GM21825 (cell line): ENCODE results near the gene APOL5.
"Not testable (repeated sequence)": the region's sequence is repeated elsewhere in the genome, so short reads cannot be mapped to it uniquely, and the experiment has no call there.

Source experiments
- ATAC-seq: cut with Tn5 transposase; IDR thresholded peaks from one replicate; pipeline ENCODE4 v1.9.1; 2021; ENCODE audit warnings: mild to moderate bottlenecking, moderate library complexity; ENCODE audit not compliant: unreplicated experiment

Gene APOL5

DNA sequence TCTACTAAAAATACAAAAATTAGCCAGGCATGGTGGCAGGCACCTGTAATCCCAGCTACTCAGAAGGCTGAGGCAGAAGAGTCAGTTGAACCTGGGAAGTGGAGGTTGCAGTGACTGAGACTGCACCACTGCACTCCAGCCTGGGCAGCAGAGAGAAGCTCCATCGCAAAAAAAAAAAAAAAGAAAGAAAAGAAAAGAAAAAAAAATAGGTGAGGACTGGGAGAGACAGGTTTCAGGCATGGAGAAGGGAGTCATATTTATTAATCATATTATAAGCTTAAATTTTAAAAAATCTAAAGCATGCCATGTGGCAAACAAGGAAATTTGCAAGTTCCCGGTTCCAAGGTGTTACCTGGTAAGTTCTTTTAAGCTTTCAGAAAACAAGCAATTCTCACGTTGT is at the start of gene APOL5:
Gene APOL5 (plus strand): TSS at position 301 of the 400 bp plus-strand sequence. CDS start 0 bp downstream, at position 301.
- ATAC-seq: no peak

DNA sequence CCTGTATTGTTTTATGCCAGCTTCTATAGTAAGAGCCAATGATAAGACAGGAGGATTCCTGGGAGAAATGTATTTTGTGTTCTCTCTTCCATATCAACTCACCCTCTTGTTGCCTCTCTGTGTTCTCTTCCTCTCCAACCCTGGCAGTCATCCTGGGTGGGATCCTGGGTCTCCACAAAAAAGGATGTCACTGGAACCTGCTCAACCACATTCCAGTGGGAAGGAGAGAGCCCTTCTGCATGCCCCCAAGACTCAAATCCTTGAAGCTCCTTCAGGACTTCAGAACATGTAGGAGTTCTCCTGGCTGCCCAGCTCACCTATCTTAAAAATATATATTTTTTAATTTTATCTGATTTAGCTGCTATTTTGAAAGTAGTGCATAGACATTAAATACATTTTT is 43.3 kb upstream of the APOL5 start:
- no peak for ATAC-seq

DNA sequence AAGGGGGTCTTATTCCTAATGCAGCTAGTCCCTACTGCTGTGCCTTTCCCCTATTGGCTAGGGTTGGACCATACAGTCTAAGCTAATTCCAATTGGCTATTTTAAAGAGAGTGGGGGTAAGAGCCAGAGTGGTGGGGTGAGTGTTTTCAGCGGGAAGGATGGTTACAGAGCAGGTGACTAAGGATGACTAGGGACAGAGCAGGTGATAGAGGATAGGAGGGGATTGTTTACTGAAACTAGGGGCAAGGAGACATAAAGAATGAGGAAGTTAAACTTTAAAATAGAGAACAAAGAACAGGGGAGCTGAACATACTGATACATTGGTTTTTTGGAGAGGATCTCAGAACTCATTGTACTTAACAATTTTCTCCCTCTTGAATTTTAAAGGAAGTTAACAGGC is 41.6 kb upstream of the APOL5 start:
- ATAC-seq: not testable (repeated sequence)

GRCh38 chr22:35677460-35678187 is 40.0 kb upstream of the APOL5 start:
- ATAC-seq: no peak

GRCh38 chr22:35678836-35679235 is 38.8 kb upstream of the APOL5 start:
- no peak for ATAC-seq

DNA sequence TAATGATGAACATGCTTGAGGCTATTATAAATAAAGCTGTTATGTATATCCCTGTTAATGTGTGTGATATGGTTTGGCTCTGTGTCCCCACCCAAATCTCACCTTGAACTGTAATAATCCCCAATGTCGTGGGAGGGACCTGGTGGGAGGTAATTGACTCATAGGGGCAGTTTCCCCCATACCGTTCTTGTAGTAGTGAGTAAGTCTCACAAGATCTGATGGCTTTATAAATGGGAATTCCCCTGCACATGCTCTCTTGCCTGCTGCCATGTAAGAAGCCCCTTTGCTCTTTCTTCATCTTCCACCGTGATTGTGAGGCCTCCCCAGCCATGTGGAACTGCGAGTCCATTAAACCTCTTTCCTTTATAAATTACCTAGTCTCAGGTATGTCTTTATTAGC is 38.2 kb upstream of the APOL5 start:
- not testable (repeated sequence) for ATAC-seq

- no peak for ATAC-seq
Observed at GRCh38 chr22:35681454-35682052, 36.1 kb upstream of the APOL5 start.

- ATAC-seq: no peak
Observed at GRCh38 chr22:35683560-35683959, 34.1 kb upstream of the APOL5 start.

DNA sequence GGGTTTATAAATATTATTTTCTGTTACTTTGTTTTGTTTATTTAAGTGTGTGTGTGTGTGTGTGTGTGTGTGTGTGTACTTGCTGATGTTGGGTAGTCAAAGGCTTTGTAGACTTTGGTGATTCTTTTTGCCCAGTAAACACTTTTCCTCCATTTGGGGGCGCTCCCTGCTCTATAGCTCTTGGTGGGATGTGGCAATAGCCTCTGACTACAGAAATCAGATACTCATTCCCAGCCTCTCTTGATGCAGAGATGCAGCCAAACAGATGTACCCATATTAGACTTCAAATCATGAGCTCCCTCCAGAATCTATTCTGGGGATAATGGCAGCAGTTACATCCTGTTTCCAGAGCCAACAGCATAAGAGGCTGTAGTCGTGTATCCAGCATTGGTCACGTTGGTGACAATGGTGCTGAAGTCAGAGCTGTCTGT is 33.4 kb upstream of the APOL5 start:
- no peak for ATAC-seq

DNA sequence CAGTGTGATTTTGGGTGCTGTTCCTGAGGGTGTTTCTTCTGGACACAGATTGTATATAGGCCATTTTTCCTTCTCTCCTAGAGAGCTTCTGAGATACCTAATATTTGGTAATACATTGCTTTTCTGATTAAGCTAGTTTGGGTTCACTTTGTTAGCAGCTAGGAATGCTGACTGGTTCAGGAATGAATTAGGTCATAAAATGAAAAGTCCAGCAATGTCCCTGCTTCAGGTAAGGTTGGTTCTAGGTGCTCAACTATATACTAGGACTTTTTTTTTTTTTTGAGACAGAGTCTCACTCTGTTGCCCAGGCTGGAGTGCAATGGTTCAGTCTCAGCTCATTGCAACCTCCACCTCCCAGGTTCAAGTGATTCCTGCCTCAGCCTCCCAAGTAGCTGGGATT is 32.9 kb upstream of the APOL5 start:
- no peak for ATAC-seq

GRCh38 chr22:35685731-35686130 is 31.9 kb upstream of the APOL5 start:
- no peak for ATAC-seq

DNA sequence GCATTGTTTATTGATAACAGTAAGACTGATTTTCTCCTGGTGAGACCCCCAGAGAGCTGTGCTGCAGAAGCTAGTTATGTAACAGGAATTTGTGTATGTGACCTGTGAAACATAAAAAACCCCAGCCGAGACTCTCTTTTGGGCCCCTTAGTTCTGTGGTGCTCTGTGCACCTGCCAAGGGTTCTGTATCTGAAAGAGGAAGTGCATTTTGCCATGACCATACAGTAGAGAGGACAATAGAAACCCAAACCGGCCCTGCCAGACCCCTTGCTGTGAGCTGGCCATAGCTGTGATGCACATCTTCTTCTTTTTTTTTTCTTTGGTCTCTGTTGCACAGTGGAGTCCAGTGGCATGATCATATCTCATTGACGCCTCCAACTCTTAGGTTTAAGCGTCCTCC is 31.4 kb upstream of the APOL5 start:
- ATAC-seq: no peak

DNA sequence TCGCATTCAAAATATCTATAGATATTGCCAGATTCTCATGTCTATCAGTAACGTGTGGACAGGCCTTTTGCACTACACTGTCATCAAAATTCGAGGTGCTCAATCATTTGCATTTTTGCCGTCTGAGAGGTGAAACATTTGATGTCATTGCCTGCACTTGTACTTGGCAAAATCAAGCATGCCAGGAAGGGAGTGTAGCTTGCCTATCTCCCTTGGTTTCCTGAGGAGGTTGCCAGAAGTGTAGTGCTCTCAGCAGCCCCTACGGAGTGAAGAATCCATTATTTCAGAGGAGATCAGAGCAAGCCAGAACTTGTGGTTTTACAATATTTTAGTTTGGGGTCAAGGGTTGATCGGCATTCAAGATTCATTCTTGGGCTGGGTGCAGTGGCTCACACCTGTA is 30.2 kb upstream of the APOL5 start:
- ATAC-seq: no peak

DNA sequence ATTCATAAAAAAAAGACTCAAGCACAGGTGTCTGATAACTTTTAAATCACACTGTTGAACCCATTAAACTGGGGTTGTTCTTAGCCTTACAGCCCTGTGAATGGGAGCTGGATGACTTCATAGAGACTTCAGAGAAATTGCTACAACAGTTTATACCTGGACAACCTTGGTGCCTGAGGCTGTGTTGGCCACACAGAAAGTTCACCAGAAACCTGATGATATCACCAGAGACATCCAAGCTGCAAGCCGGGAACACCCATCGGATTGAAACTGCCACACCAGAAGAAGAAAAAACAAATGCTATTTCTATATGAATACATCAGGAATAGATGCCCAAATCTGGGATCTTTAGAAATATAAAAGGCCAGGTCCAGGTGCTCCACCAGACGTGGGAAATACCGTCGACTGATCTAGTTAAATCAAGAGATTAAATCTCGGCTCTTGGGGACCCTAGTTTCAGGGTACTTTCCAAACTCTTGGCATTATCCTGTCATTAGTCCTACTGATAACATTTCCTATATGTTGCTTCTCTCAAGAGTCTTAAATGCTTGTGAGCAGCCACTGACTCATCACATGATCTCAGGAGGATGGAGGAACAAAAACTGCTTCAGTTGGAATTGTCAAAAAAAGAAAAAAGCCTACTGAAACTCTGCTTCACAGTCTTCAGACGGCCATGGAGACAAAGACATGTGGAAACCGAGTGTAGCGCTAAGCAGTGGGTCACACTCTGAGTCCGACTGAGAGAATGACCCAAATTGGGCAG is 28.6 kb upstream of the APOL5 start:
- ATAC-seq: no peak

DNA sequence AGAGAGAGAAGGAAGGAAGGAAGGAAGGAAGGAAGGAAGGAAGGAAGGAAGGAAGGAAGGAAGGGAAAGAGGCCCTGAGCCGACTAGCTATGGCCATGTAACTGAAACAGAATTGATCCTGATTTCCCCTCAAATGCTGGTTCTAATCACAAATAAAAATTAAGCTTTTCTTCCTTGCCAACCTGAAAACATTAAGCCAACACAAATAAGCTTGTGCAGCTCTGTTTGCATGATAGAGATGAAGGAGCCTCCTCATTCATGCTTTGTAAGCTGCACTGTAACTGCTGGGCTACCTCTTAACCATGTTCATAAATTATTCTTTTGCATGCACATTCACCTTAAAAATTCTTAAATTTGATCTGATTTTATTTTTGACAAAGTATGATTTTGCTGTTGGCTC is 27.7 kb upstream of the APOL5 start:
- no peak for ATAC-seq

GRCh38 chr22:35695202-35695601 is 22.5 kb upstream of the APOL5 start:
- no peak for ATAC-seq

DNA sequence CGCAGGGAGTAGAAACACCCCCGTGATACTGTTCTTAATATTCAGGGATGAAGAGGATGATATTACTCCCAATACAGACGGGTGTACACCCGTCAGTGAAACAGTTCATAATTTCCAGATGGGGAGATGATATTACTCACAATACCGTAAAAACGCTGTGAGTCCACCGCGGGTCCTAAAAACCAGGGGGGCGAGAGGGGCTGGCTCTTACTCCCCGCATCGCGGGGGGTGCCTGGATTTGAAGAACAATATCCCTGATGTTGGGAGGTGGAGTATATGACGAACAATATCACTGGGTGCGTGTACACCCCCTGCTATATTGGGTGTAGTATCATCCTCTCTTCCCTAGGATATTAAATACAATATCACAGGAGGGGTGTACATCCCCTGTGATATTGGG is 20.5 kb upstream of the APOL5 start:
- ATAC-seq: no peak

DNA sequence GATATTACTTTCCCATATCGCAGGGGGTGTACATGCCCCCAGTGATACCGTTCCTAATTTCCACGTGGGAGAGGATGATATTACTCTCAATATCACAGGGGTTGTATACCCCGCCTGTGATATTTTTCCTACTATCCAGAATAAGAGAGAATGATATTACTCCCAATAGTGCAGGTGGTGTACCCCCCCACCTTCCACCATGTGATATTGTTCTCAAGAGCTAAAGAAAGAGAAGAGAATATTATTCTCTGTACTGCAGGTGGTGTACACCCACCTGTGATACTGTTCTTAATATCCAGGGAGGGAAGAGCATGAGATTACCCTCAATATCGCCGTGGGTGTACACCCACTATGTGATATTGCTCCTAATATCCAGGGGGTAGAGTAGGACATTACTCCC is 17.8 kb upstream of the APOL5 start:
- not testable (repeated sequence) for ATAC-seq

DNA sequence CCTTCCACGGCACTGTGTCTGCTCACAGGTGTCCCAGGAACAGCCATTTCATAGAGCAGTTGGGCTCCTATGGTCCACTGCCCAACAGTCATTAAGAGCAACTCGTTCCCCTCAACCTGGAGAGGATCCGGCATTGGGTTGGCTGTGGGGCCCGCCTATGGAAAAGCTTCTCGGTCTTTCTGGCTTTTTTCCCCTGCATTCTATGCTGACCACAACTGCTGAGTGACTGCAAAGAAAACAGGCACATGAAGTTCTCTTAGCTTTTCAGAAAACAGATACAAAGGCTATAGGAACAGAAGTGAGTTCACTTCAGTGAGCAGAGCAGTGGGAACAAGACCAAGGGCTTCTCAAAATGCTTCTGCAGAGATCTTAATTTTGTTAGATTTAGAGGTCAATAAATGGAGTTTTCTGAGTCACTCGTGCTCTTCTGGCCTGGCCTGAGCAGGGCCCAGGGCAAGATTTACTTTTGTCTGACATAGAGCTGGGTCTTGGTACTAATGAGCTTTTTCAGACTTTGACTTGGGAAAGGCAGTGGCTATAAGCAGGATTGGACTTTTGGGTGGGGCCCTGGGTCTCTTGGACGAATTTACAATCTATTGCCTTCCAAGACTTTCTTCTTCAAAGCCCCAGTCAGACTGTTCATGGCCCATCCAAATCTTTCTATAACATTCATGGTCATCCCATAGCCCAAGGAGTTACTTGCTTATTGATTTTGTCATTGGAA is 13.6 kb upstream of the APOL5 start:
- no peak for ATAC-seq

GRCh38 chr22:35705141-35705540 is 12.5 kb upstream of the APOL5 start:
- no peak for ATAC-seq

DNA sequence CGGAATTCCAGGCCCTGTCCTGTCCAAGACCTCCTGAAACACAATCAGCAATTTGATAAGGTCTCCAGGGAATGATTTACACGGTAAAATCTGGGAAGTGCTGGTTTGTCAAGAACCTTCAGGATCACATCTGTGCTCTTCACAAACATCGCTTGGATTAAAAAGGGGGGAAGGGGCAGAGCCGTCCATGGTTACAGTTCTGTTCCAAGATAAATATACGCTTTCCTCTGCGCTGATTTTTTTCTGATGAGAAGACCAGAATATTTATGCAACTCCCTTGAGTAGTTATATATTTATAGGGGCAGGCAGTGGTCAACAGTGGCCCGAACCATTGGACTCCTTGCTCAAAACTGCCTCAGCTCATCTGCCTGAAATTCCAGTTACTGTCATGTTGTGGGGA is 9.2 kb upstream of the APOL5 start:
- no peak for ATAC-seq
